HepG2 (cell line): ENCODE measurements around the gene ARL2. TPM values are rescaled to one million over a fixed set of nuclear protein-coding genes. Genes with fewer than 3 reads are reported as not detected.

ENCODE experiments used
- ATAC-seq: fragments of 200-7000 bp; cut with Tn5 transposase; 3 replicates; pipeline ENCODE4 v1.9.1; 2020; ENCODE audit warnings: mild to moderate bottlenecking, moderate library complexity
- BruUV-seq: library from RNA; stranded (reverse); fragments of 400-500 nt; replicated peaks from 2 replicates; lab custom pipeline; 2021; lab: Mats Ljungman, UMichigan
- CTCF ChIA-PET: fragments of 300-600 bp; formaldehyde crosslinking; extraction: SDS; loops from one replicate; lab custom pipeline; 2021; ENCODE audit warnings: low total read pairs, inconsistent platforms, low intra/inter-chr PET ratio; lab: Yijun Ruan, JAX
- POLR2A ChIA-PET: fragments of 350-600 bp; sonication (Branson Sonifier 250); formaldehyde crosslinking; loops from one replicate; lab custom pipeline; 2020; ENCODE audit warnings: antibody characterized with exemption, inconsistent platforms; lab: Yijun Ruan, JAX
- DNase-seq: peaks from one replicate; pipeline ENCODE4 v3.0.0-alpha.2; 2015; ENCODE audit warnings: low spot score
- FAIRE-seq: peaks from 3 replicates; lab custom pipeline; 2011; peaks lifted over from hg19 to GRCh38; lab: Jason Lieb, UNC
- H2AFZ ChIP-seq: one replicate; pipeline ENCODE4 v1.6.1; 2011; ENCODE audit warnings: low read length, inconsistent platforms
- H3K27ac ChIP-seq: fragments of 300-600 bp; 3 replicates; pipeline ENCODE4 v1.8.0; 2011; ENCODE audit warnings: mixed run types, mild to moderate bottlenecking, mixed read lengths, low read length, inconsistent platforms; ENCODE audit not compliant: insufficient read depth; ENCODE audit errors: extremely low read length
- H3K27me3 ChIP-seq, 2 experiments: fragments of 200-600 bp in 1 of 2; 2 replicates in 1 of 2; 3 replicates in 1 of 2; pipeline versions ENCODE4 v1.6.0 to v1.8.0; 2011; ENCODE audit warnings: low read length in 2 of 2, mild to moderate bottlenecking in 2 of 2, moderate library complexity in 2 of 2, inconsistent platforms in 1 of 2; ENCODE audit not compliant: insufficient read depth in 2 of 2, control insufficient read depth in 1 of 2
- H3K36me3 ChIP-seq, 2 experiments: fragments of 200-600 bp in 1 of 2; replicated peaks in 1 of 2; 2 replicates in 1 of 2; 3 replicates in 1 of 2; pipeline versions ENCODE4 v1.5.1 to v1.8.0; 2011; ENCODE audit warnings: low read length in 2 of 2, inconsistent platforms in 1 of 2; ENCODE audit not compliant: insufficient read depth in 2 of 2, control insufficient read depth in 1 of 2
- H3K4me1 ChIP-seq: 2 replicates; pipeline ENCODE4 v1.5.1; 2012; ENCODE audit warnings: low read length, inconsistent platforms; ENCODE audit not compliant: insufficient read depth
- H3K4me2 ChIP-seq: 2 replicates; pipeline ENCODE4 v1.6.0; 2011; ENCODE audit warnings: low read depth, low read length, inconsistent platforms
- H3K4me3 ChIP-seq, 3 experiments: fragments of 200-600 bp in 1 of 3; sonication (generic), shearing (Covaris generic) in 1 of 3; replicated peaks in 1 of 3; 2 replicates each; pipeline ENCODE4 v1.5.1; 2011 to 2016; ENCODE audit warnings: low read length in 3 of 3, inconsistent platforms in 2 of 3, low read depth in 2 of 3, mild to moderate bottlenecking in 2 of 3, control low read depth in 1 of 3, mixed read lengths in 1 of 3; ENCODE audit not compliant: insufficient read depth in 1 of 3
- H3K79me2 ChIP-seq: one replicate; pipeline ENCODE4 v1.6.1; 2011; ENCODE audit warnings: low read length, inconsistent platforms; ENCODE audit not compliant: insufficient read depth
- H3K9ac ChIP-seq: 2 replicates; pipeline ENCODE4 v1.6.0; 2011; ENCODE audit warnings: mild to moderate bottlenecking, low read depth, low read length, inconsistent platforms; ENCODE audit not compliant: insufficient read depth
- H3K9me3 ChIP-seq: 2 replicates; pipeline ENCODE4 v1.5.1; 2012; ENCODE audit warnings: mild to moderate bottlenecking, low read length
- H4K20me1 ChIP-seq: 2 replicates; pipeline ENCODE4 v1.6.0; 2011; ENCODE audit warnings: inconsistent platforms, mild to moderate bottlenecking, low read length, moderate library complexity; ENCODE audit not compliant: insufficient read depth
- FOXJ3 ChIP-seq: sonication (generic); formaldehyde crosslinking; IDR thresholded peaks from 2 replicates; pipeline ENCODE4 v1.4.0; 2020; ENCODE audit warnings: missing genetic modification reagents, mild to moderate bottlenecking, borderline replicate concordance
- KDM4B ChIP-seq: sonication (generic); formaldehyde crosslinking; IDR thresholded peaks from 2 replicates; pipeline ENCODE4 v1.4.0; 2020; ENCODE audit warnings: missing genetic modification reagents
- SRSF4 ChIP-seq: fragments of 200-400 bp; formaldehyde crosslinking; IDR thresholded peaks from one replicate; pipeline ENCODE4 v1.6.1; 2018; ENCODE audit warnings: mild to moderate bottlenecking, low read depth, low read length, moderate library complexity; ENCODE audit not compliant: poor library complexity, severe bottlenecking
- SYNCRIP ChIP-seq: fragments of 200-400 bp; formaldehyde crosslinking; IDR thresholded peaks from 2 replicates; pipeline ENCODE4 v1.6.1; 2018; ENCODE audit warnings: mild to moderate bottlenecking, low read depth, low read length; ENCODE audit not compliant: insufficient read depth
- ZNF326 ChIP-seq: sonication (generic); formaldehyde crosslinking; IDR thresholded peaks from 2 replicates; pipeline ENCODE4 v1.4.0; 2020; ENCODE audit warnings: missing genetic modification reagents, borderline replicate concordance
- ZNF550 ChIP-seq: sonication (generic); formaldehyde crosslinking; IDR thresholded peaks from 2 replicates; pipeline ENCODE4 v1.4.0; 2020; ENCODE audit warnings: mild to moderate bottlenecking, missing genetic modification reagents, borderline replicate concordance
- WGBS: methylation state at CpG from one replicate; pipeline ENCODE4 v1.1.6; 2017; ENCODE audit warnings: low lambda C conversion rate; 5-methylcytosine and 5-hydroxymethylcytosine counted together
- in situ Hi-C: cut with HindIII; loops from 2 replicates; pipeline ENCODE4 v1.10.0; 2017; ENCODE audit warnings: low pct_unique_long_range_greater_than_20kb; ENCODE audit not compliant: extremely low pct_ligation_motif_present
- intact Hi-C: fragments of 100-400 bp; cut with micrococcal nuclease; formaldehyde crosslinking; loops from one replicate; pipeline ENCODE4 v1.10.0; 2022; ENCODE audit not compliant: unreplicated experiment
- polyA plus RNA-seq, 8 experiments: library from polyadenylated mRNA; depleted of rRNA in 3 of 8; stranded (reverse) in 7 of 8; unstranded in 1 of 8; fragments of >200 nt; fragmentation: Illumina TruSeq in 4 of 8; extraction: Trizol in 4 of 8; gene quantifications; 2 replicates each; pipeline versions ENCODE4 v1.2.1 to v1.2.3, GENCODE V29; 2011 to 2016; ENCODE audit warnings: low read depth in 4 of 8, missing spikeins in 1 of 8, mixed read lengths in 1 of 8; ENCODE audit not compliant: insufficient read depth in 1 of 8
- total RNA-seq, 5 experiments: library from RNA; depleted of rRNA; stranded (reverse); fragments of >200 nt; fragmentation: Illumina TruSeq; extraction: Trizol; gene quantifications; 2 replicates each; pipeline ENCODE4 v1.2.3, GENCODE V29; 2016; ENCODE audit warnings: low read depth in 1 of 5
- TF ChIP-seq, protein P1 (sequence below): sonication (generic); formaldehyde crosslinking; IDR thresholded peaks from 2 replicates; pipeline ENCODE4; 2020; ENCODE audit warnings: missing genetic modification reagents, mild to moderate bottlenecking, borderline replicate concordance
- TF ChIP-seq, protein P2 (sequence below): sonication (generic); formaldehyde crosslinking; IDR thresholded peaks from 2 replicates; pipeline ENCODE4 v1.4.0; 2020; ENCODE audit warnings: mild to moderate bottlenecking, missing genetic modification reagents, borderline replicate concordance

Gene ARL2
- total and polyA plus RNA-seq, 2 of the 13 experiments (the other 11 are each of a cell fraction or from before 2014, with no cell fraction given) = 82.9 to 84.4 TPM

DNA sequence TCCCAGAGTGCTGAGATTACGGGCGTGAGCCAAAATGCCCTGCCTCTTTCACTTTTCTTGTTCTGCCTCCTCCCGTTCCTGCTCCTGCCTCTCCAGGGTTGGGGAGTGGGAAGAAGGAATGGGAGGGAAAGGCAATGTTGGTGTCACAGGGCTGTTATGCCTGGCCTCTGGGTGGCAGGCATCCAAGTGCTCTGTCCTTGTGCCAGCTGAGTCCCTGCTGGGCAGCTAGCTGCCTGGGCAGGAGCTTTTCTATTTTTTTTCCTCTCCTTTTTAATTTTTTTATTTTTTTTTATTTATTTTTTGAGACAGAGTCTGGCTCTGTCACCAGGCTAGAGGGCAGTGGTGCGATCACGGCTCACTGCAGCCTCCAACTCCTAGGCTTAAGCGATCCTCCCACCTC lies 23.0 kb downstream of the ARL2 start:
- no peak overlapping the region for H3K4me3 ChIP-seq
- no peak overlapping the region for H3K9ac ChIP-seq
- CTCF ChIA-PET = no interaction called here
- in situ Hi-C loops (no loop called here), intact Hi-C loops (no loop called here)
- H3K27ac ChIP-seq = no peak overlapping the region
- POLR2A ChIA-PET = interaction anchor here (1.4 kb wide), 1 partner anchor 23 kb away, joined by 3 read pairs; the partner anchor contains the start of gene ARL2
- peaks cover 10% of the 10 kb centered on the region for H3K4me1 ChIP-seq
- peaks cover 3% of the 10 kb centered on the region for H3K79me2 ChIP-seq
- no peaks in the 10 kb centered on the region for H3K27me3 ChIP-seq
- no TSS peak for BruUV-seq
- FAIRE-seq = no peak
- no peaks in the 10 kb centered on the region for H4K20me1 ChIP-seq
- no peak overlapping the region for H3K4me2 ChIP-seq
- H3K9me3 ChIP-seq = no peaks in the 10 kb centered on the region
- DNase-seq = no peak
- H2AFZ ChIP-seq = no peak overlapping the region
- WGBS = 98% methylated on average over 6 of the region's 6 CpGs
- no peak for ATAC-seq
- H3K36me3 ChIP-seq = peaks cover 24 to 48% of the 10 kb centered on the region in 2 experiments
- TF ChIP-seq, protein P1, sequence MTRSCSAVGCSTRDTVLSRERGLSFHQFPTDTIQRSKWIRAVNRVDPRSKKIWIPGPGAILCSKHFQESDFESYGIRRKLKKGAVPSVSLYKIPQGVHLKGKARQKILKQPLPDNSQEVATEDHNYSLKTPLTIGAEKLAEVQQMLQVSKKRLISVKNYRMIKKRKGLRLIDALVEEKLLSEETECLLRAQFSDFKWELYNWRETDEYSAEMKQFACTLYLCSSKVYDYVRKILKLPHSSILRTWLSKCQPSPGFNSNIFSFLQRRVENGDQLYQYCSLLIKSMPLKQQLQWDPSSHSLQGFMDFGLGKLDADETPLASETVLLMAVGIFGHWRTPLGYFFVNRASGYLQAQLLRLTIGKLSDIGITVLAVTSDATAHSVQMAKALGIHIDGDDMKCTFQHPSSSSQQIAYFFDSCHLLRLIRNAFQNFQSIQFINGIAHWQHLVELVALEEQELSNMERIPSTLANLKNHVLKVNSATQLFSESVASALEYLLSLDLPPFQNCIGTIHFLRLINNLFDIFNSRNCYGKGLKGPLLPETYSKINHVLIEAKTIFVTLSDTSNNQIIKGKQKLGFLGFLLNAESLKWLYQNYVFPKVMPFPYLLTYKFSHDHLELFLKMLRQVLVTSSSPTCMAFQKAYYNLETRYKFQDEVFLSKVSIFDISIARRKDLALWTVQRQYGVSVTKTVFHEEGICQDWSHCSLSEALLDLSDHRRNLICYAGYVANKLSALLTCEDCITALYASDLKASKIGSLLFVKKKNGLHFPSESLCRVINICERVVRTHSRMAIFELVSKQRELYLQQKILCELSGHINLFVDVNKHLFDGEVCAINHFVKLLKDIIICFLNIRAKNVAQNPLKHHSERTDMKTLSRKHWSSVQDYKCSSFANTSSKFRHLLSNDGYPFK = no peak
- TF ChIP-seq ZNF550 = no peak
- TF ChIP-seq ZNF326 (CRISPR knock-in tag) = no peak
- no peak for TF ChIP-seq KDM4B (CRISPR knock-in tag)
- TF ChIP-seq SRSF4 = no peak
- TF ChIP-seq SYNCRIP = no peak
- TF ChIP-seq, protein P2, sequence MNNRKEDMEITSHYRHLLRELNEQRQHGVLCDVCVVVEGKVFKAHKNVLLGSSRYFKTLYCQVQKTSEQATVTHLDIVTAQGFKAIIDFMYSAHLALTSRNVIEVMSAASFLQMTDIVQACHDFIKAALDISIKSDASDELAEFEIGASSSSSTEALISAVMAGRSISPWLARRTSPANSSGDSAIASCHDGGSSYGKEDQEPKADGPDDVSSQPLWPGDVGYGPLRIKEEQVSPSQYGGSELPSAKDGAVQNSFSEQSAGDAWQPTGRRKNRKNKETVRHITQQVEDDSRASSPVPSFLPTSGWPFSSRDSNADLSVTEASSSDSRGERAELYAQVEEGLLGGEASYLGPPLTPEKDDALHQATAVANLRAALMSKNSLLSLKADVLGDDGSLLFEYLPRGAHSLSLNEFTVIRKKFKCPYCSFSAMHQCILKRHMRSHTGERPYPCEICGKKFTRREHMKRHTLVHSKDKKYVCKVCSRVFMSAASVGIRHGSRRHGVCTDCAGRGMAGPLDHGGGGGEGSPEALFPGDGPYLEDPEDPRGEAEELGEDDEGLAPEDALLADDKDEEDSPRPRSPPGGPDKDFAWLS (CRISPR knock-in tag) = no peak
- no peak for TF ChIP-seq FOXJ3 (CRISPR knock-in tag)
